ENCODE data around the gene IGIP.
A peak's percentile ranks its signal among the peaks of the same experiment; 100 is the strongest.

The IGIP gene

DNA sequence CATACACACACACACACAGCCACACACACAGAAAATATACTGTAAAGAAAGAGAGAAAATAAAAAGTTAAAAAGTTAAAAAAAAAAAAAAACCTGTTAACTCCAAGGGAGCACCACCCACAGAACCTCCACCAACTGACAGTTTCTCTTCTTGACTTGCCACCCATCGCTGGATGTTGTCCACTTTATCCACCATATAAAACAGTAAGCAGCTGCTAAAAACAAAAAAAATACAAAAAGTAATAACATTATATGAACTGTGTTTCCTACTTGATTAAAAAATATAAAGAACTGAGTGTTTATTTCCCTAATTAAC, 10.6 kb upstream of the IGIP start:
- peaks cover 9% of the 10 kb centered on the region for H3K36me3 Mint-ChIP-seq (ENCODE audit: low read depth)
- H3K4me3 Mint-ChIP-seq: peak overlapping the region; percentile 92
- peaks cover 29% of the 10 kb centered on the region for H3K27me3 Mint-ChIP-seq (ENCODE audit: low read depth)
- H3K27ac Mint-ChIP-seq: peak overlapping the region; percentile 89
- peaks cover 31% of the 10 kb centered on the region for H3K4me1 Mint-ChIP-seq (ENCODE audit: low read depth)
- H3K9me3 Mint-ChIP-seq: no peaks in the 10 kb centered on the region

DNA sequence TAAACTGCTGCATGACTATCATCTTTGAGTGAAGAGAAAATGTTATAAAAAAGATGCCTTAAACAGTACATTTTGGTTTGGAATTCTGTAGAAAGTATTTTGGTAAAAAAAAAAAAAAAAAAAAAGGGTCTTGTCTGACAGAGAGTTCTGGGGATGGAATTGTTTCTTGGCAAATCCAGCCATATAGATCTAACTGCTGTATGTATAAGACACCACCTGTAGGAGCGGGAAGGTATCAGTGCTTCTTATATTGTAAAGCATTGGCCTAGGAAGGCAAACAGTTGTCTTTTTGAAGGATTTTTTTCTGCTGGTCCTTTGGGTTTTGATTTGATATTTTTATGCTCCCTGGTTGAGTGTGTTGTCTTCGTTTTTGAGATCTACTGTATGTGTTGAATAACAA, 9.0 kb upstream of the IGIP start:
- H3K4me3 Mint-ChIP-seq: no peak overlapping the region
- no peak overlapping the region for H3K27ac Mint-ChIP-seq
- no peaks in the 10 kb centered on the region for H3K9me3 Mint-ChIP-seq
- peaks cover 15% of the 10 kb centered on the region for H3K27me3 Mint-ChIP-seq (ENCODE audit: low read depth)
- peaks cover 28% of the 10 kb centered on the region for H3K4me1 Mint-ChIP-seq (ENCODE audit: low read depth)
- peaks cover 9% of the 10 kb centered on the region for H3K36me3 Mint-ChIP-seq (ENCODE audit: low read depth)

DNA sequence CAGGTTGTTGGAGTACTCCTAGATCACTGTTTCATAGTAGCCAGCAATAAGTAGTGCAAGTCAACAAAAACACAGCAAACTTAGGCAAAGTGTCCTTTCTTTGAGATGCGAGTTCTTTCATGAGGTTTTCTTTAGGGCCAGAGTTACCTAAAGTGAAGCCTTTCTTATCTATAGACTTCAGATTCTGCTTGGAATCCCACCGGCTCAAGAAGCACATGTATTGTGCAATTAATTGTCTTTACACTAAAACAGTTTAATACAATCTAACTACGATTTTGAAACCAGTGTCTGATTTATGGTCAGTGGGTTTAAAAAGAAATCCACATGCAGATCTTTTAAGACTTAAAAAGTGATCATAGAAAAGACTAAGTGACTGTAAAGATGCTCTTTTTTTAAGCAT, 8.2 kb upstream of the IGIP start:
- Mint-ChIP-seq H3K4me1 (ENCODE audit: low read depth) (peaks cover 25% of the 10 kb centered on the region), H3K27me3 (ENCODE audit: low read depth) (peaks cover 7% of the 10 kb centered on the region), H3K27ac (no peak overlapping the region), H3K4me3 (no peak overlapping the region), H3K9me3 (no peaks in the 10 kb centered on the region), H3K36me3 (ENCODE audit: low read depth) (peaks cover 9% of the 10 kb centered on the region)

DNA sequence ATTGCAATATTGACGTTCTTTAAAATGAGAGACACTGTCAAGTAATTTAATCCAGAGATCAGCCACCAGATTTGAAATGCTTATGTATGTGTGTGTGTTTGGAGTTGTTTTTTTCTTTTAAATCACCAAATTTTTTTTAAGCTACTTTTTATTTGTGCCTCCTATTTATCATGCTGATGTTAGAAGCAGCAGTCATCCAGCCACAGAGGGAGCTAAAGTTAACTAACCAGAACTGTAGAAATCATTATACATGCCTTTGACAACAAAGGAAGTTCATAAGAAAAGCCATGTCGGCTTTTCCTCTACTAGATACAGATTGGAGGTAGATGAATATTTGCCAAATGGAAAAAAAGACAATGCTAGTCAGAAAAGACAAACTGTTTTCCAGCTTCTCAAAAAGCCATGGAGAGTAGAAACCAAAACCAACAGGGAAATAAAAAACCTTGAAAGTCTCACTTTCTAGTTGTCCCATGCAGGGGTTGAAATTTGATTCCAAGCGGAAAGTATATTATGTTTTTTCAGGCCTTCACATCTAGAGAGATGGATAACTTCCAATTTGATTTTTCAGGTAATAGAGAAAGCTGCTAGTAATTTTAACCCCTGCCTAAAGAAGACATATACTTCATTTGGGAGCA, 7.3 kb upstream of the IGIP start:
- no peaks in the 10 kb centered on the region for H3K9me3 Mint-ChIP-seq
- H3K4me3 Mint-ChIP-seq: no peak overlapping the region
- peaks cover 26% of the 10 kb centered on the region for H3K4me1 Mint-ChIP-seq (ENCODE audit: low read depth)
- H3K36me3 Mint-ChIP-seq (ENCODE audit: low read depth): peaks cover 9% of the 10 kb centered on the region
- no peak overlapping the region for H3K27ac Mint-ChIP-seq
- no peaks in the 10 kb centered on the region for H3K27me3 Mint-ChIP-seq (ENCODE audit: low read depth)

DNA sequence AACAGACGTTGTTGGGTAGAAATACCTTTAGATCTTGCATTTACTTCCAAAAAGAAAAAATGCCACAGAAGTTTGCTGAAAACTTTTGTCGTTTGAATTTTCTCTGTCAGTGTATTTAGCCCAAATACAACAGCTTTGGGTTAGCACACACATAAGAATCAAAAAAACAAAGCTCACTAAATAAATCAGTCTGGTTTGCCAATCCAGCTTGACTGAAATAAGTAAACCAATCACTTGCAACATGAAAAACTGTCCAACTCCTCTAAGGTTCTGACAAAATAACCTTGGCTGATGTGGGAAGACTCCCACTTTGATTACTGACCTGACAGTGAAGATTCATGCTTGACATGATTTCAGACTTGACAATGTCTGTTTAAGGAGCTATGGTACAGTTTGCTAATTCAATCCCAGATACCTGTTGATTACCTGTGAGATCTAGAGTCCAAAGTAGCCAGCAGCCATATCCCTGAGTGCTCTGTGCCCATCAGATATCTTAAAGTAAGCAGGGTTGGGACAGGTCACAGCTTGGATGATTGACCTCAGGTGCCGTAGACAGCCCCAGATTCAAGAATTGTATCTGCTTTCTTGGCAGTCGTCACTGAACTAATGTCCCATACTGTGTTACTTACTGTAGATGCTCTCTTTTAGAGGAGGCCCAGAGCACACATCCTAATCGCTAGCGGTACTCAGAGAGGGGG, 727 bp downstream of the IGIP start:
- Mint-ChIP-seq H3K27ac (no peak overlapping the region), H3K4me1 (ENCODE audit: low read depth) (peaks cover 15% of the 10 kb centered on the region), H3K27me3 (ENCODE audit: low read depth) (peaks cover 10% of the 10 kb centered on the region), H3K36me3 (ENCODE audit: low read depth) (no peaks in the 10 kb centered on the region), H3K4me3 (no peak overlapping the region), H3K9me3 (no peaks in the 10 kb centered on the region)

DNA sequence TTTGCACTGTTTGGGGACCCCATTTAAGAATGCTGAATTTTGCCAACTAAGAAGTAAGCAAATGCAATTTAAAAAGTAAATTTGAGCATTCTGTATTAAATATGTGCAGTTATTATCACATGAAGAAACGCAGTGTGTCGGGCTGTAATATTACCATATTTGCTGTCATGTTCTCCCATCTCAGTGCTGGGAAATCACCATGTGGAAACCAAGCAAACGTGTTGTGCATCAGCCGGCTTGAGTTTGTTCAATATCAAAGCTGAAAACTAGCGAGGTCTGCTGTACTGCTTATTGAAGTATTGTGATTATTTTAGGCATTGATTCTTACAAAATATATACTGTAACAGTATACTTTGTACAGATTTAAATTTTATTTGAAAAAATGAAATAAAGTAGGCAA, 2.6 kb downstream of the IGIP start:
- Mint-ChIP-seq H3K4me3 (no peak overlapping the region), H3K27ac (no peak overlapping the region), H3K9me3 (no peaks in the 10 kb centered on the region), H3K36me3 (ENCODE audit: low read depth) (no peaks in the 10 kb centered on the region), H3K4me1 (ENCODE audit: low read depth) (peaks cover 20% of the 10 kb centered on the region), H3K27me3 (ENCODE audit: low read depth) (peaks cover 10% of the 10 kb centered on the region)

DNA sequence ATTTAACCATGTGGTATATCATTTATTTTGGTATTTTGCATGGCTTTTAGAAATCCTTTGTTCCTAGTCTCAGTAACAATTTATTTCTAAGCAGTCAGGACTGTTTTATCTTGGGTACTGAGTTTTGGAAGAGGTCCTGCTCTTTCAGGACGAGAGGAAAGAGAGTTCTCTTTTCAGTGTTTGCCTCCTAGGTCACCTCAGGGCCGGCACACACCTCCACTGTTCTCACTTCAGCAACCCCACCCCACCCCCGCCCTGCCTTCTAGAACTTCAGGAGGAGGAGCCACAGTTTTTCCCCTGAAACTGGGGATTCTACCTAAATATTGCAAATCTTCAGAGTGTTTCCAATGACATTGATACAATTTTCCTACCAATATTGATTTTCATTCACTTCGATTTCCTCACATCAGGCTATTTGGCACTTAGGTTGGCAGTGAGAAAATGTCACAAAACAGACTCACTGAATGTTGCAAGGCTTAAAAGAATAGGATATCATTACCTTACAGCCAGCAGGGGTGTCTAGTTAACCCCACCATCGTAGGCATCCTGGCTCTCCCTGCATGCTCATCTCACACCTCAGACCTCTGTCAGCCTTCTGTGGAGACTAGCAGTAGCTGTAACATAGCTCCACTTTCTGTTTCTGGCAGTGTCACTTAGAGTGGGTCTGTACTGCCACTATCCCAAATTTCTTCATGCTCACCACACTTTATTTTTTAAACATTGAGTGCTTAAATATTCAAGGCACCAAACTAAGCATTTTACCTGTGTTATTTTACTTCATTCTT, 5.4 kb downstream of the IGIP start:
- H3K4me1 Mint-ChIP-seq (ENCODE audit: low read depth): peaks cover 18% of the 10 kb centered on the region
- H3K27me3 Mint-ChIP-seq (ENCODE audit: low read depth): peaks cover 4% of the 10 kb centered on the region
- H3K4me3 Mint-ChIP-seq: no peak overlapping the region
- H3K9me3 Mint-ChIP-seq: no peaks in the 10 kb centered on the region
- H3K27ac Mint-ChIP-seq: no peak overlapping the region
- H3K36me3 Mint-ChIP-seq (ENCODE audit: low read depth): no peaks in the 10 kb centered on the region

DNA sequence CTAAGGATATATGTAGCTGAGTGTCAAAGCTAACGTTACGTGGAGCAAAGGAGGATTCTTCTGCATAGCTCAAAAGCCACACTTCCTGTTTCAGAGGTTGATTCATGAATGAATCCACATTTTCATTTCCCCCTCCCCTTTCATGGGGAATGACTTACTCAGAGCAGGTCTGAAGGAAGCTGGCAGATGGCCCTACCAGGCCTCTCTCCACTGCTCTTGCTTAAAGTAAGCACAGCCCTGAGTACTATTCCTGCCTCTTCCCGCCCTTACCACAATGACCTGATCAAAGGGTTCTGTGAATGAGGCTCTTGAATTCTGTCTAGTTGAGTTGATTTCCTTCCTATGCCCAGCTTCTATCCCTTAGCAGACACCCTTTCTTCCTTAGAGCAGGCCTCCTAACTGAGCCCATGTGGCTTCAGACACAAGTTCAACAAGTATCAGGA, 6.3 kb downstream of the IGIP start:
- H3K27me3 Mint-ChIP-seq (ENCODE audit: low read depth): peaks cover 2% of the 10 kb centered on the region
- H3K4me1 Mint-ChIP-seq (ENCODE audit: low read depth): peaks cover 18% of the 10 kb centered on the region
- H3K27ac Mint-ChIP-seq: no peak overlapping the region
- no peak overlapping the region for H3K4me3 Mint-ChIP-seq
- H3K9me3 Mint-ChIP-seq: no peaks in the 10 kb centered on the region
- no peaks in the 10 kb centered on the region for H3K36me3 Mint-ChIP-seq (ENCODE audit: low read depth)

DNA sequence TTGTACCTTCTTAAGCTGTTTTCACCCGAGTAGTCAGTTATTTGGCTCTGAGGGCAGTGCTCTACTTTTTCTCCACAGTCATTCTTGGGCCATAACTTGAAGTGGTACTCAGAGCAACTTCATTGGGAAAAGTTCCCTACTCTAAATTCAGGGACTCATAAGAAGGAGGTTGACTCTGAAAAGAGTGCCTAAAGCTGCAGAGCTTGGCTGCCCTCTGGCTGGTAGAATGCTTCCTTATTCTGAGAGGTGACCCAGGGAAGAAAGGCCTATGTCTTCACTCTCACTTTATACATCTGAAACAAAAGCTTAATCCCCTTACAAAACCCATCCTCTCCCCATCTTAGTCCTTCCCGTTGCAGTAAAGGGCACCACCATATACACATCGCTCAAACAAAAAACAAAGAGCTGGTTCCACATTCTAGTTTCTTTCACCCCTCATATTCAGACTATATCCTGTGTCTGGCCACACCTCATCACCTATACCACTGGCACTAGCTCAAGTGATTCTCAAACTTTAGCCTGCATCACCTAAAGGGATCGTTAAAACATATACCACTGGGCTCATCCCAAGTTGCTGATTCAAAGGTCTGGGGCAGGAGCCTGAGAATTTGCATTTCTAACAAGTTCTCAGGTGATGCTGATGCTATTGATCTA, 7.9 kb downstream of the IGIP start:
- no peak overlapping the region for H3K4me3 Mint-ChIP-seq
- no peaks in the 10 kb centered on the region for H3K36me3 Mint-ChIP-seq (ENCODE audit: low read depth)
- H3K4me1 Mint-ChIP-seq (ENCODE audit: low read depth): peaks cover 18% of the 10 kb centered on the region
- peaks cover 1% of the 10 kb centered on the region for H3K27me3 Mint-ChIP-seq (ENCODE audit: low read depth)
- H3K27ac Mint-ChIP-seq: no peak overlapping the region
- no peaks in the 10 kb centered on the region for H3K9me3 Mint-ChIP-seq

DNA sequence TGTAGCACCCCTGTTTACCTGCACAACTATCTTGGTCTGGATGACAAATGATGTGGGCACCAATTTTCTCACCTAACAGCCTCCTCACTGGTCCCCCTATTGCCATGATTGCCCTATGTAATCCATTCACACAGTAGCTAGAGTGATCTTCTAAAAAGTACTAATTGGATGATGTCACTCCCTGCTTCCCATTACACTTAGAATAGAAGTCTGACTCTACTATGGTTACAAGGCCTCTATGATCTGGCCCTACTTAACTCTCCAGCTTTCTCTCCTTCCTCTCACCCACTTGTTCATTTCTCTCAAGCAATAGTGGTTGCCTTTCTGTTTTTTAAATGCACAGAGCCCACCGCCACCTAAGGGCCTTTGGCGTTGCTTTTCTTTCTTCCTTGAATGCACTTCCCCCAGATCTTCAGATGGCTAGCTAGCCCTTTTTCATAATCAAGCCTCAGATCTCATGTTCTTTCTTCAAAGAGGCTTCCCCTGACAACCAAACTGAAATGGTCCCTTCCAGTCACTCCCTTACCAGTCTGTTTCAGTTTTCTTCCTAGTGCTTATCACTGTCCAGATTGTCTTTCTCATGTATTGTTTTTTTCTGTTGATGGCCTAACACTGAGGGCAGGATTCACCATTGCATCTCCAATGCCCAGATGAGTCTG, 8.7 kb downstream of the IGIP start:
- H3K27ac Mint-ChIP-seq: no peak overlapping the region
- peaks cover 5% of the 10 kb centered on the region for H3K27me3 Mint-ChIP-seq (ENCODE audit: low read depth)
- no peaks in the 10 kb centered on the region for H3K36me3 Mint-ChIP-seq (ENCODE audit: low read depth)
- peaks cover 18% of the 10 kb centered on the region for H3K4me1 Mint-ChIP-seq (ENCODE audit: low read depth)
- H3K4me3 Mint-ChIP-seq: no peak overlapping the region
- H3K9me3 Mint-ChIP-seq: no peaks in the 10 kb centered on the region

DNA sequence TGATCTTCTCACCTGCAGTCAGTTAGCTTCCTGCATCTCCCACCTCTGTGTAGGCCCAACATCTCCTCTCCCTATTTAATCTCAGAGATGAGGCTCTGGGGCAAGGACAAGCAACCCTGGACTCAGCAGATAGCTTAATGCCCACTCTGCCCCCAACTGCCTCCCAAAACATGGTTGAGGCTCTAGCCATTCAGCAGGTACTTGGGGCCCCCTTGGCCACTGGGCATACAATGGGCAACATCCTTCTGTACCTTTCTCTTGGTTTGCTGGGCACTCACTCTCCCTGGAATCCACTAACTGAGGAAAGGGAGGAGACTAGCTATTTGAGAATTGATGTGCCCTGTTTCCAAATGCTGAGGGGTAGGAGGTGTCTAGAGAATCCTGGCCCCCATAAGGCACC, 9.4 kb downstream of the IGIP start:
- H3K4me3 Mint-ChIP-seq: no peak overlapping the region
- no peaks in the 10 kb centered on the region for H3K36me3 Mint-ChIP-seq (ENCODE audit: low read depth)
- H3K27ac Mint-ChIP-seq: no peak overlapping the region
- peaks cover 5% of the 10 kb centered on the region for H3K27me3 Mint-ChIP-seq (ENCODE audit: low read depth)
- H3K4me1 Mint-ChIP-seq (ENCODE audit: low read depth): peaks cover 18% of the 10 kb centered on the region
- no peaks in the 10 kb centered on the region for H3K9me3 Mint-ChIP-seq

DNA sequence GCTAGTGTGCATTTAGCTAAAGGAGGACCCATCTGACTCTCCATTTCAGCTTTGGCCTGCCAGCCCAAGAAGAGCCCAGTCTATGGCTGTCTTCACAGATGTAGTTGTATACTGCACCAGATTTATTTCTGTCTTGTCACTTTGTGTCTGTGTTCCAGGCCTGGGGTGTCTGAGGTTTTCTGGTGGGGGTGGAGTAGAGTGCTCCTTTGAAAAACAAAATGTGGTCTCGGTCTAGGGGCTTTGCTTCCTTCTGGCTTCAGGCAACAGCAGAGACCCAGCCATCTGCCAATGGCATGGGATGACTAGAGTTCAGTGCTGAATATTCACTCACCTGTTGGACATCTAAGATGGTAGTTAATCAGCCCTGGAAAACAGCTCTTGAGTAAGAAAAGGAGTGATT, 10.9 kb downstream of the IGIP start:
- H3K4me3 Mint-ChIP-seq: no peak overlapping the region
- peaks cover 8% of the 10 kb centered on the region for H3K27me3 Mint-ChIP-seq (ENCODE audit: low read depth)
- no peaks in the 10 kb centered on the region for H3K9me3 Mint-ChIP-seq
- no peak overlapping the region for H3K27ac Mint-ChIP-seq
- H3K4me1 Mint-ChIP-seq (ENCODE audit: low read depth): peaks cover 13% of the 10 kb centered on the region
- H3K36me3 Mint-ChIP-seq (ENCODE audit: low read depth): no peaks in the 10 kb centered on the region

DNA sequence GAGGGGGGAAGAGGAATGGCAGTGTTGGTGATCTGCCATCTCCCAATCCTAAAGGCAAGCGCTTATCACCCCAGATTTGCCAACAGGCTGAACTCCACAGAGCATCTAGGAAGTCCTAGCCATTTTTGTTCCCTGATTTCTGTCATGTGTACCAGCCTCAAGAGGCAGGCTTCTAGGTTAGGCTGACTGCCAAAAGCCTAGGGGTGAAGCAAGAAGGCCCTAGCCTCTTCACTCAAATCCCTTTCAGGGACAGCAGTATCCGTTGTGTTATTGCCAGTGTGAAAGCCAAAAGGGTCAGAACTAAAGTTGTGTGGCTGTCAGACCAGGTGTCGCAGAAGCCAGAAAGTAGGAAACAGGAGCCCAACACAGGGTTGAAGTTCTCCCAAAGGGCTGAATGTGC, 14.7 kb downstream of the IGIP start:
- H3K4me1 Mint-ChIP-seq (ENCODE audit: low read depth): peaks cover 4% of the 10 kb centered on the region
- H3K9me3 Mint-ChIP-seq: no peaks in the 10 kb centered on the region
- no peak overlapping the region for H3K4me3 Mint-ChIP-seq
- H3K36me3 Mint-ChIP-seq (ENCODE audit: low read depth): no peaks in the 10 kb centered on the region
- H3K27me3 Mint-ChIP-seq (ENCODE audit: low read depth): peaks cover 20% of the 10 kb centered on the region
- no peak overlapping the region for H3K27ac Mint-ChIP-seq

DNA sequence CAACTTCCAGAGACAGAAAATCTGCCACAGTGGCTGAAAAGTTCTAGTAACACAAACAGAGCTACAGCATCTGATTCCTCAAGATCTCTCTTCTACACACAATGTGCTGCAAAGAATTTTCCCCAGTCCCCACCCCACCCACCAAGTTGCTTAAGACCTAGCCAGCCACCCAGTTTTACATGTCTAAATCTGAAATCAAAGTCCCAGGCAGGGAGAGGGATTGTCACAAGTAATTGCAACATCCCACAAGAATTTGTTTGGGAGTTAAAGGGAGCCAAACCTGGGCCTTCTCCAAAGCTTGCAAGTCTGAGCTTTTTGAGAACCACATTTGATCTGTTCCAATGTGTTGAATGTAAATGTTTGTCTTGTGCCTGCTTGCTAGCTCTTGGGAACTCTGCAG, 15.5 kb downstream of the IGIP start:
- Mint-ChIP-seq H3K4me1 (ENCODE audit: low read depth) (peaks cover 5% of the 10 kb centered on the region), H3K36me3 (ENCODE audit: low read depth) (no peaks in the 10 kb centered on the region), H3K27me3 (ENCODE audit: low read depth) (peaks cover 24% of the 10 kb centered on the region), H3K27ac (no peak overlapping the region), H3K9me3 (no peaks in the 10 kb centered on the region), H3K4me3 (no peak overlapping the region)

Measured in T-helper 1 cell treated with Interleukin-12 subunit alpha and Interleukin-12 subunit beta and Interleukin-4 antibody, amounts not matched to agents 30 μg/mL and 1 μg/mL, for 36 hours (primary cell).